GM19351 (cell line): ENCODE results near the gene ST3GAL6.

Source experiments
- ATAC-seq: cut with Tn5 transposase; IDR thresholded peaks from one replicate; pipeline ENCODE4 v1.9.1; 2021; ENCODE audit warnings: mild to moderate bottlenecking, moderate library complexity; ENCODE audit not compliant: unreplicated experiment

Gene ST3GAL6

DNA sequence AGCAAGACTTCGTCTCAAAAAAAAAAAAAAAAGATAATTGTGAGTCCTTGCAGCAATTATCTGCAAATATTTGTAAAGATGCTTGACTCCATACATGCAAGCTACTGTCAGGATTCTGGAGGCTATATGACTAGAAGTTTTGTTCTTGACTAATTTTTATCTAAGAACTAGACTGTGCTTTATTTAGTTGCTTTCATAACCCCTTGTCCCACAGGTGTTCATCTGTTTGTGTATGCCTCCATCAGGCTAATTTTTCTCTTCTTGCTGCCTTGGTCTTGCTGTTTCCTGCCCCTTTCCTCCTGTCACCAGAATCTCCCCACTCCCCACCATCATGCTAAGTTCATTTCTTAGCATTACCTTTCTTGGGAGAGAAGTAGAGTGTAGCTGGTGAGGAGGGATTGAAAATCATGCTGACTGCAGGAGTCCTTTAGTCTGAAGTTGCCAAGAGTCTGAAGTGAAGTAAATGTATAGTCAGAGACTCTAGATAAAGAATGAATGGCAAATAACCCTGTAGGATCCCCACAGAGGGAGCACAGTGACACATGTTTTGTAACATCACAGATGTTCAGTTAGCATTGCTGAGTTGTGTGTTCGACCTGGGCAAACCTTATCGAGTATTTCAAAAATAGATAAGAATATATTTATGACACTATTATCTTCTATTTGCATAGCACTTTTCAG, 12.5 kb downstream of the ST3GAL6 start:
- ATAC-seq: peak; percentile 47

DNA sequence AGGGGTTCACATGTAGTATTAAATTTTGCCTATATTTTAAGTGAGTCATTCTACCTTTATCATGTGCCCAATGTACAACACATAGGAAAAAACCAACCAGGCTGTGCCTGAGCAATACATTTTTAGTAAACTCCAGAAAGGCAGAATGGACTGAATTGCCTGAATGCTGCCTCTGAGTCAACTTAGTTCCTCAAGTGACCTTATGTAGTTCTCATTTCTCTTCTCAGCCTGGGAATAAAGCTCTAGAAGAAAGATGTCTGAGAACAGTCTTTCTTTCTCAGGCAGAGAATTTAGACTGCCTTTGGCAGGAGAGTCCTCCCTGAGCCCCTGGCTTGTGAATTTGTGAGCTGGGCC, 13.0 kb downstream of the ST3GAL6 start:
- ATAC-seq: no peak

DNA sequence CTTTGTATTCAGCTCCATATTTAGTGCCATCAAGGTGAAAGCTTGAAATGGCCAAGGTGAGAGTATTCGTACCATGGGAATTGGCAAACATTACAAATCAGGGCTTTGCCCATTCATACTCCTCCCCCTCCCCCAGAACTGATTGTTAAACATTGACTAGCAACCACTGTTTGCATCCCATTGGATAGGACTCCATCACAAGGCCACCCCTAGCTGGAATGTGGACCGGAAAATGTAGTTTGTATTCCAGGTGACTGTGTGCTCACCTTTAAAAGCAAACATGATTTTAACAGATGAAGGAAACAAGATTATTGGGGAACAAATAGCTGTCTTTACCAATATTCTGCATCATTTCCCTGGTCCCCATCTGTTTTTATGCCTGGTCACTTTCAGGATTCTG, 14.1 kb downstream of the ST3GAL6 start:
- no peak for ATAC-seq

DNA sequence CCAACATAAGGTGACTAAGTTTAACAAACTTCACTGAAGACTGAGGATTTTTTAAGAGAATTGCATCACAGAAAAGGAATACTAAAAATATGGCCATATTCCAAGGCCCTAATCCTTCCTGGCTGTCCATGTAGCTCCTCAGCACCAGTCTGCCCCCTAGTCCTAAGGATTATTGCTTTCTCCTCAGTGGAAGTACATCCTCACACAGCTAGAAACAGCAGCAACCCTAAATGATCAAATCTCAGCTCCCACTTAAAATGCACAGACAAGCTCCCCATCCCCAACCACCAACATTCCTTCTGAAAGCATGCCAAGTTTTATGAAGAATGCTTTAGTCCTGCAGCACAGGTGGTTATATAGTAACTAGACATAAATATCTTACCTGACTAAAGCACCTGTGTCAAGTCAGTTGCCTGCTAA, 14.7 kb downstream of the ST3GAL6 start:
- ATAC-seq: no peak

DNA sequence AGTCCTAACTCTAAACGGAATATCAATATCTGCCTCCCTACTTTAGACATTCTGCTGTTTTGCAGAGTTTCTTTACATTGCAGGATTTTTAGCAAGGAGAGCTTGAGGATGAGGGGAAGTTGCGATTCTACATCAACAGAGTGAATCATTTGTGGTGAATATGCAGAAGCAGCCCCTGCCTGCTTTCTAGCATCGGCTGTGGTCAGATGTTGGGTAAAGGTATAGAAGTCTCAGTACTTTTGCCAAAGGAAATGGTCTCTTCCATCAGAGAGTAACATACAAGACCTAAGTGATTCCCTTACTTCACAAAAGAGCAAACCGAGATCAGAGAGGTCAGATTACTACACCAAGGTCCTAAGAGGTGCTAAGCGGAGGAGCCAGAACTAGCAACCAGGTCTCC, 15.2 kb downstream of the ST3GAL6 start:
- ATAC-seq: peak; percentile 43

DNA sequence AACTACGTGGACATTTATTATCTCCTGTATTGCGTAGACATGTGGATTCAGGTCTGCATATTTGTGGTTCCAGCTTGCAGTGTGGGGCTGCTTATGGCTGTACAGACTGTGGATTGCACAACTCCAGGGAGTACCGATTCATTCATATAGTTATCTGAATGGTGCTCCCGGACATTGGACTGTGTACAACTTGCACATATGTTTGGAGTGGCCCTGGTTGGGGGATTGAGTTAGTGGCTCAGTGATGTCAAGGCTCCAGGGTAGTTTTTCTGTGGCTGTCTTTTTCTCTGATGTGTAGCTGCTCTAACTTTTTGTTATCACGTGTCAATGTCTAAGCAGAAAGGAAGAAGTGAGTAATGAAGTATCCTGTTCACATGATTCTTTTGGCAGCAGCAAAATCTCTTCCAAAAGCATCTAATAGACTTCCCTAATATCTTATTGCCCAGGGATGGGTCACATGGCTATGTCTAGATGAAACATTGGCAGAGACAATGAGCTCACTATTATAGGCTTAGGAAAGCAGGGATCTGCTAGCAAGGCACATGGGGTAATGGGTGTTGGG, 15.8 kb downstream of the ST3GAL6 start:
- no peak for ATAC-seq

DNA sequence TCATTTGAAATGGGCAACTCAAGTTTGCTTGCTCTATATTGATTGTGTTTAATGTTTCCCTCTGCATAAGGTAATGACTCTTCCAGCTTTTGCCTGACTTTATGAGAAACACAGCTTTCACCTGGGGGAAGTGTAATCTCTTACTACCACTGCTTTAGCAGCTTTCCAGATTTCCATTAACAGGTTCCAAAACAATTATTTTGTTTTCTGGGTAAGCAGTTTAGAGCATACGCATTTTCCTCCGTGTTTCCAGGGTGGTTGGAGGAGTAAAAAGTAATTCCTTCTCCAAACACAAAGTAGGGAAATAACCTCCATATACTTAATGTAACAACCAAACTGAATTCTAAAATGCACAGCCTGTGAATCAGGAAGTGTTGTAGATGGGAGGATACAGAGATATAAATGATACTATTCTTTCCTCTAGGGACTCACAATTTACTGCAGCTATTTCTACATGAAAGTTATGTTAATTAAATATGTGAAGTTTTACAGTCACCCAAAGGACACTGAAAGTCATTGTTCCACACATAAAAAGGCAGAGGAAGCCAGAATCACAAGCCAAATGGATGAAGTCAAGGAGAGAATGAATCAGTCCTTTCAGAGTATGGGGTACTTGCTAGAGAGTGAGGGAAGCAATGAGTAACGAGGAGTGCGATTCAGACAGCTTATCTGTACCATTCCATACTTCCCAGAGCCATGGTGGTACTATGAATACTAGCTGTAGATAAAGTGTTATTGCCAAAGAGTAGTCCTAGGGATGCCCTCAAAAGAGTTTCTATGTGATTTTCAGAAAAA, 16.6 kb downstream of the ST3GAL6 start:
- no peak for ATAC-seq

DNA sequence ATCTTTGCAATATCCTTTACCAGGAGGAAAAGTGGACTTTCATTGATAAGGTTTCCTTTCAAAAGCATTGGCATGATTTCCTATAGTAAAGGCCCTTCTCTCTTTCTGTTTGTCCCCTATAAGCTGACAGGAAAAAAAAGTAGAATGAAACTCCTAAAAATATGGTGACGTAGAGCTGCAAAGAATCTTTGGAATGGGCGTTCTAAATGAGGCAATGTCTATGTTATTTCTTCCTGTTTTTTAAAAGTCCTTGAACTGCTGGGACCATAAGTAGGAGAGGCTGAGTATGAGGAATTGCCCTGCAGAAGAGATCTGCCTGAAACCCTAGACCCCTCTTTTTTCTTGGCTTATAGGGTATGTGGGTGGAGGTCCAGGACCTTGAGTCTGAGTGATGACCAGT, 17.2 kb downstream of the ST3GAL6 start:
- no peak for ATAC-seq

DNA sequence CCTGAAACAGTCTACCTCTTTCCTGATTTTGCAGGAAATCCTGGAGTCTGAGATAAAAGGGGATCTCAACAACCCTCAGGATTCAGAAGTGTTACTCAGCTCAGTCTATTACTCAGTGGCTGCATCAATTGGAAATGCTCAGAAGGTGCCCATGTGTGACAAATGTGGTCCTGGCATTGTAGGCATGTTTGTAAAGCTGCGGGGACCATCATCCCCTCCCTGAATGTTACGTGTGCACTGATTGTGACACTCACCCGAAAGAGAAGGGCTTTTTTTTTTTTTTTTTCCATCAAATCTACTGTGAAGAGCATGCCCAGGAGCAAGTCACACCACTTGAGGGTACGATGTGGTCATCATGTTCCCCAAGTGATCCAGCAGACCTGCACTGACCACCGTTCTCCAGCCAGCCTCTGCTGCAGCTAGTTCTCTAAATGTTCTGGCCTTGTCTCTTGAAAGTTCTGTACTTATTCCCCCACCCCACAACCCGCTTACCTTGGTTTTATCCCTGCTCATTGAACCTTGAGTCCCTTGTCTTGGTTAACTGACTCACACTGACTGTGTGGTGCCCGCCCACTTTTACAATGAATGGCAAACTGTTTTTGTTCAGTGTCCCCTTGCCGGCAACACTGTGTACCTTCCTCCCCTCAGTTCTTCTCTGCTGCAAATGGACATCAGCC, 19.8 kb downstream of the ST3GAL6 start:
- ATAC-seq: no peak

DNA sequence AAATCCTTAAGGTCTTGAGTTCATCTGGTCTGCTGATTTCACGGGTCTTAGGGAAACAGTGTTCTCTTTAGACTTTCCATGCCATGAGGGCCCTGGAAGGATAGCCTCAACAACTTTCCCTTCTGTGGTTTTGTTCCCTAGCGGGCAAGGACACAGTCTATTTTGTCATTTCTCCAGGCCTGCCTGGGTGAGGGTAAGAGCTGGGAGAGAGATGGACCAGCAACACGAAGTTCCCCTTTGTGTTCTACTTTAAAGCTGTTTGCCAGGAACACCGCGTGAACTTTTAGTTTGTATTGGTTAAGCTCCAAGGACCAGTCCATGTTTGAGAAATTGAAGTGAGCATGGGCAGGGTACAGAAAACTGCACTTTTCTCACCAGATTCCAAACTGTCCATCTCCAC, 20.9 kb downstream of the ST3GAL6 start:
- ATAC-seq: no peak

DNA sequence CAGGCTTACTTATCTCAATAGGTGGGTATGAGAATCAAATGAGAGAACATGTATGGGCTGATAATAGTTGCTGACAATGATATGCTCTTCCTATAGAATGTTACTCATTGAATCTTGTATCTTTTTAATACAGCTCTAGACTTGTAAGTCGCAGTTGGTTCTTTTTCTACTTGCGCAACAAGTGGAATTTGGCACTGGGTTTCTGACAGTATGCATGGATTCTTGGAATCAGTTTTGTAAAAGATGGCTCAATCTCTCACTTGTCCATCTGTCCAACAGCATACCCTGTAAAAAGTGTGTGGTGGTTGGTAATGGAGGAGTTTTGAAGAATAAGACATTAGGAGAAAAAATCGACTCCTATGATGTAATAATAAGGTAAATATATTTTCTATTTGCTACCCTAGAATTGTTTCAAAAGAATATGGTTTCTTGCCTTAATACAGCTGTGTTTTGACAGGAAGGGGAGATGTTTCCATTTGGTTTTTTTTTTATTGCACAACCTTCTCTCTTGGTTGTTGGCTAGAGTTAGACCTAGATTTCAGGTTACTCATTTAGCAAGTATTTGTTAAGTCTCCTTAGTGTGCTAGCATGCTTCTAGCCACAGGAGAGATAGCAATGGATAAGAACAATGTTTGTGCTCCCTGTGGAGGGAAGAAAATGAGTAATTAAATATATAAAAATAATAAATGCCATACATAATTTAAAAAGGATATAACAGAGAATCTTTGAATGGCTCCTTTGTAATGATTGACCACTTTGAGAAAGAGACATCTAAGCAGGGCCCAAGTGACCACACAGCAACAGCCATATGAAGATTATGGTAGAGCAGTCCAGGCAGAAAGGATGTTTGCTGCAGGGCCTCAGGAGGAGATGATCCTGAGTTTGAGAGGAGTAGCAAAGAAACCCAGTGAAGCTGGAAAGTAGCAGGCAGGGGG, 21.8 kb downstream of the ST3GAL6 start:
- ATAC-seq: peak; percentile 43

DNA sequence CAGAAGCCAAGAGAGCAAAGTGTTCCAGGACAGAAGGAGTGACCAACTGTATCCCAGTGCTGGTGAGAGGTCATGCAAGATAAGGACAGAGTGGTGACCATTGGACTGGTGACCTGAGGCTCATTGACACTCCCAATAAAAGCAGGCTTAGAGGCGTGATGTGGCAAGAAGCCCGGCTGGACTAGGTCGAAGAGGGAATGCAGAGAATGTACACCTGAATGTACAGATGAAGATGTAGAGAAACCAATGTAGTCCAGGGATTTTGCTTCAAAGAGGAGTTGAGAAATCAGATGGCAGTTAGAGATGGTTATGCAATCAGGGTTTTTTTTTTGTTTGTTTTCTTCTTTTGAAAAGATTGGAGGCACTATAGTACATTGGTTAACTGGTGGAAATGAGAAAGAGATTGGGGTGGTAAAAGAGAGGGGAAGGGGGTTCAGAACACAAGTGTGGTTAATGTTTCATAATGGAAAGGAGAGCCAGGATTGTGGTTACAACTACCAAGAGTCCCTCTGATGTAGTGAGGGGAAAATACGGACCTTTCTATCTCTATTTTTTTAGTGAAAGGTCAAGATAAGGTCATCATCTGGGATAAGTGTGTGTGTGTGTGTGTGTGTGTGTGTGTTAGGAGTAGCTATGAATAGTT, 23.3 kb downstream of the ST3GAL6 start:
- no peak for ATAC-seq

DNA sequence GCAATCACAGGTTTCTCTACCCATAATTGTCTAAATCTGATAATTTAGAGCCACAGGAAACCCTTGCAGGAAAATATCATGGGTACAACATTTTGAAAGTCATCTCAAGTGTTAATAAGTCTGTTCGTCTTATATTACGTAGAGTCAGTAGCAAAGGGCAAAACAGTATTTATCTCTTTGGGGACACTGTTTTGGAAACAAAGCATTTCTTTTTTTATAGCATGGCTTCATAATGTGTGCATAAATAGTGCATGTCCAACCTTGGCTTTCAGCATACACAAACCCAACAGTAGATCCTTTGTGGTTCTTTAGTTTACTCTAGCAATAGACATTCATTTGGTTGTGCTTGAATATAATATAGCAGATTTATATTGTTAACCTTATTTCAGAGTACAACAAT, 24.0 kb downstream of the ST3GAL6 start:
- ATAC-seq: no peak

DNA sequence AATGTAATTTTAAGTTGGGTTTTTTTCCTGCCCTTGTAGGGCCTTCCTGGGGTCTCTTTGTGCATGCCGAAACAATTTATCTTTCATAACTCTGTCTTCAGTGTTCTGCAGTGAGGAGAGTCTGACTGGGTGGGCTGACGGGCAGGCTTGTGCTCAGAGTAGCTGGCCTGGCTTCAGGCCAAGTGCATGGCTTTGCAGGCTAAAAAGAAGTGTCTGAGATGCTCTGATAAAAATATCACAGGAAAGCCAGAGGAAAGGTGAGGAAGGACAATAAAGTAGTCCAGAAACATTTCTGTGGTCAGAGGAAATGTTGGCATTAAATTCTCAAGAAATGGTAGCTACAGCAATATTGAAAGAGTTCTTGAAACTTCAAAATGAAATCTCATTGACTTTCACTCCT, 25.5 kb downstream of the ST3GAL6 start:
- no peak for ATAC-seq

DNA sequence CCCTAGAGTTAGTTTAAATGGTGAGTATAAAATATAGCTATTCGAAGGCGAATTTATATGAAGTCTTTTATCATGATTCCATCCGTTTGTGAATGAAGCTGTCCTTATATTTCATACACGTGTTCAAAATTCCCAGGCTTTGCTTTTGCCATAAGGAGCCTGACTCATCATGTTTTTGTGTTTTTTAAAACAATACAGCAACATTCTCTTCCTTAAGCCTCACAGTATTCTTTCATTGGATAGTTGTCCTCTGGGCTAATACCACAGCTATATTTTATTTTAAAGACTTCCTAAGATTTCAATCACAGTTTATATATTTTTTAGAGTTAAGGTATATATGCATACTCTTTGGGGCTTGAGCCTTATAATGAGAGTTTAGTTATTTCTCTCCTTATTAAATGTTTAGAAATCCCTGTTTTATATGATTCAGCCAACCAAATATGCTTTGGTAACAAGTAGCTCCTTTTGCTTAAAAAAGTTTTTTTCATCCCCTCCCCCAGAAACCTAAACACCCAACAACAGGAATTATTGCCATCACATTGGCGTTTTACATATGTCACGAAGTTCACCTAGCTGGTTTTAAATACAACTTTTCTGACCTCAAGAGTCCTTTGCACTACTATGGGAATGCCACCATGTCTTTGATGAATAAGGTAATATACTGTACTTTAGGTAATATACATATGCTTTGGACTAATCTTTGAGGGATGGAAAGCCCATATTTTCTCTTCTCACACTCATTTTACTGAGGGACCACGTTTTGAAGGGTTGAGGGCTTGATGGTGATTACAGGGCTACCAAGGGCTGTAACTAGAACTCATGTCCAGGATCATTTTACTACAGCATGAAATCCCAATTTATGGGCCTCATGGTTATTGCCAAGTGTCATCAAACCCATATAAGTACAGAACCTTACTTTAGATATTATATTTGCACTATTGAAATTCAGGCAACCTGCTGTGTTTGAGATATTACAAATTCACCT, 28.5 kb downstream of the ST3GAL6 start:
- ATAC-seq: no peak

DNA sequence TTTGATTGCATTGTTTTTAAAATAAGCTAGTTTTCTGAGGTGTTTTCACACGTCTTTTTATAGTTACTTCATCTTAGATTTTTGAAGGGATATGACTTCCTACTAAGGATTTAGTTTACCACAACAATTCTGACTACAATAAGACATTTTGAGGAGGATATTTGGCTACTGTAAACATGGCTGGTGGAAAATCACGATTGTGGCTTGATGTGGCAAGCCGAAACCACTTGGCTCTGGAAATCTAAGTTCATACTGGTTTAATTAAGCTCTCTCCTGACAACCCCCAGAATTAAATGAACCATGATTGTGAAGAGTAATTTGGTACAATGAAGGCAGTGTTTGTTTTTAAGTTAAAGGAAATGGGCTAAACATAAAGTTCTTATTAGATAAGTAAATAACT, 30.8 kb downstream of the ST3GAL6 start:
- no peak for ATAC-seq

DNA sequence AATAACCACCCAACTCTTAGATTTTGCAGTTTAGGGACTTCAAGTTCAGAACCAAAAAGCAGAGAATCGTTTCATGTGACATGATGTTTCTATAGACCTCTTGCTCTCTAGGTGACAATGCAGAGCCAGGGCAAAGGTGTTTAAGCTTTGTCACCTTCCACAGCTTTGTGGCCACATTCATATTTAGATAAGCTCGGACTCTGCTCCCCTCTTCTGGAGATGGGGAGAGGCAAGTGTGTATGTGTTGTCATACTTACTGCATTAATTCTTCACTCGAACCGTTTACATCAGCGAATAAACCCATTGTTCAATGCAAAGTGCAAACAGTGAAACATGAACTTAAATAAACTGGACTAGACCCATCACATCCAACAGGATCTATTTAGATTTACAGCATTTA, 33.2 kb downstream of the ST3GAL6 start:
- no peak for ATAC-seq

DNA sequence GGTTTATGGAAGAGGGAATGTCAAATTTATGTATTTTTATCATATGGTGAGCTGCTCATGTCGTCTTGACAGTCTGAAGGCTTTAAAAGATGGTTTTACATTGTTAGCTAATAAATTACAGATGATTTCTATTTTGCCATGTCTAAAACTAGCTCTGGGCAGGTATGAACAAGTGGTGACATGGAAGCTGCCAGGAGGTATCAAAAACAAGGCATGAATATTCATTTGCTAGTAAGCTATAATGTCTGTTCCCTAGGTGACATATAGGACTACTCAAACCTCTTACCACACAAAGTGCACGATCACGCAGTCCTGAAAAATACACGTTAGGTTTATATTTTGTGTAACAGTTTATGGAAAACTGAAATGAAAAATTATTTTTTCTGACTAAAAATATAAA, 34.8 kb downstream of the ST3GAL6 start:
- no peak for ATAC-seq

DNA sequence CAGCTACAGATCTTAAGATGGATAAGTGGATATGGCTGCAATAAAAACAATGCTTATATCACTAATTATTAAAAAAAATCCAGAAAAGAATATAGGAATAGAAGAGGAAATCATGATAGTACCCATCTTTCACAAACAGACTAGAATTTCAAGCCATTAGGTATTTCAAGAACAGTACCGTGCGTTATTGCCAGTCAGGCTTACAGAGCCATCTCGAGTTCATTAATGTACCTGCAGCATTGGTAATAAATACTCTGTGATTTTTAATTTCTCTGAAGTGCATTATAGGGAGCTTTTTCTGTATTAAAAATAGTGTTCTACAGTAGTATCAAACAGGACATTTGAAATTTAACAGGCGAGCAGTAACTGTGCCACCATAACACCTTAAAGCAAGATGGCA, 35.7 kb downstream of the ST3GAL6 start:
- no peak for ATAC-seq
